NCI-H1105 treated with DMSO at 0.1 percent for 48 hours (cell line): ENCODE results near the gene CCDC8.
"Not testable (repeated sequence)": the region's sequence is repeated elsewhere in the genome, so short reads cannot be mapped to it uniquely, and the experiment has no call there.

ENCODE experiments used
- DNase-seq: peaks from one replicate; lab custom pipeline; 2025; lab: John Stamatoyannopoulos, UW

Gene CCDC8

GRCh38 chr19:46404753-46405468, 8.5 kb downstream of the CCDC8 start:
- DNase-seq = no peak

- no peak for DNase-seq
Measured at GRCh38 chr19:46404055-46404752, 9.2 kb downstream of the CCDC8 start.

- no peak for DNase-seq
Measured at GRCh38 chr19:46402725-46403124, 10.6 kb downstream of the CCDC8 start.

GRCh38 chr19:46397801-46398479, 15.4 kb downstream of the CCDC8 start:
- DNase-seq = not testable (repeated sequence)

GRCh38 chr19:46394402-46394797, 19.0 kb downstream of the CCDC8 start:
- no peak for DNase-seq

GRCh38 chr19:46393456-46394401, 19.6 kb downstream of the CCDC8 start:
- DNase-seq = no peak

- no peak for DNase-seq
Measured at GRCh38 chr19:46392837-46393236, 20.5 kb downstream of the CCDC8 start.

- DNase-seq = no peak
Measured at GRCh38 chr19:46392252-46392801, 21.0 kb downstream of the CCDC8 start.

GRCh38 chr19:46391296-46392251, 21.8 kb downstream of the CCDC8 start:
- no peak for DNase-seq

GRCh38 chr19:46390866-46391265, 22.5 kb downstream of the CCDC8 start:
- no peak for DNase-seq

GRCh38 chr19:46390121-46390858, 23.1 kb downstream of the CCDC8 start:
- no peak for DNase-seq

GRCh38 chr19:46388311-46389095, 24.9 kb downstream of the CCDC8 start:
- no peak for DNase-seq

- no peak for DNase-seq
Measured at GRCh38 chr19:46387713-46388130, 25.6 kb downstream of the CCDC8 start.

GRCh38 chr19:46386996-46387712, 26.2 kb downstream of the CCDC8 start:
- no peak for DNase-seq

GRCh38 chr19:46386151-46386550, 27.2 kb downstream of the CCDC8 start:
- DNase-seq = no peak

- no peak for DNase-seq
Measured at GRCh38 chr19:46385636-46386035, 27.7 kb downstream of the CCDC8 start.

GRCh38 chr19:46384396-46384795, 29.0 kb downstream of the CCDC8 start:
- DNase-seq = no peak

GRCh38 chr19:46383846-46384245, 29.5 kb downstream of the CCDC8 start:
- DNase-seq = no peak
